ENCODE results near the gene TMX1.

GRCh38 chr14:51236314-51236713, 3.7 kb upstream of the TMX1 start:
- TF ChIP-seq CTCF (IDR thresholded peaks at IDR 0.05) (no peak), POLR2A (IDR thresholded peaks at IDR 0.05) (no peak)

Data from esophagus squamous epithelium (tissue), 4 donors.